HG03175 (cell line): ENCODE data around the gene FBXO11.

Source experiments
- ATAC-seq: cut with Tn5 transposase; IDR thresholded peaks from one replicate; pipeline ENCODE4 v1.9.1; 2021; ENCODE audit warnings: mild to moderate bottlenecking, moderate library complexity; ENCODE audit not compliant: unreplicated experiment

The FBXO11 gene

GRCh38 chr2:47741101-47741500 lies 165.2 kb downstream of the FBXO11 start:
- ATAC-seq, result no peak
